ENCODE data around the gene ABCB8. TPM values are rescaled to one million over a fixed set of nuclear protein-coding genes. Genes with fewer than 3 reads are reported as not detected.

Gene ABCB8
- total and polyA plus RNA-seq, 4 donors = 12.4 to 30.2 (median 22.5) TPM

- peak overlapping the region; percentile 89 to 98 (median 97) for H3K4me3 ChIP-seq (ENCODE audit: low read depth in 1 of 3, low read length in 3 of 3)
- H3K4me1 ChIP-seq (ENCODE audit: control insufficient read depth in 4 of 4, insufficient read depth in 4 of 4, low read length in 3 of 4) = peaks cover 17 to 48% (median 35%) of the 10 kb centered on the region in 4 donors
- peak overlapping the region; percentile 85 to 94 for H3K27ac ChIP-seq (ENCODE audit: low read depth in 1 of 2, low read length in 2 of 2)
- peak; percentile 60 for DNase-seq (ENCODE audit: low spot score)
- H3K27me3 ChIP-seq (ENCODE audit: control insufficient read depth in 4 of 4, insufficient read depth in 4 of 4, low read length in 3 of 4) = no peaks in the 10 kb centered on the region
- H3K9ac ChIP-seq (ENCODE audit: low read depth in 1 of 2, low read length in 2 of 2) = peak overlapping the region in 1 of 2 donors; percentile 92
- 1% methylated on average over 31 of the region's 31 CpGs for WGBS
- H3K9me3 ChIP-seq (ENCODE audit: control insufficient read depth in 4 of 4, low read length in 3 of 4) = no peaks in the 10 kb centered on the region
- peaks cover 7 to 16% (median 13%) of the 10 kb centered on the region in 4 donors for H3K36me3 ChIP-seq (ENCODE audit: control insufficient read depth in 4 of 4, insufficient read depth in 3 of 4, low read depth in 1 of 4, low read length in 3 of 4)
- TF ChIP-seq RXRA (IDR thresholded peaks at IDR 0.05) = peak in 1 of 2 donors; percentile 47
- TF ChIP-seq JUND (IDR thresholded peaks at IDR 0.05) = no peak
Observed at GRCh38 chr7:151080067-151080521, 51.8 kb downstream of the ABCB8 start.

GRCh38 chr7:151080522-151081169 lies 52.4 kb downstream of the ABCB8 start, which contains the start of gene FASTK:
Gene FASTK, minus strand, starts transcription at chr7:151080809. Its CDS starts 43 bp downstream, at chr7:151080766.
- Histone ChIP-seq H3K9me3 (ENCODE audit: control insufficient read depth in 4 of 4, low read length in 3 of 4) (no peaks in the 10 kb centered on the region), H3K36me3 (ENCODE audit: control insufficient read depth in 4 of 4, insufficient read depth in 3 of 4, low read depth in 1 of 4, low read length in 3 of 4) (peaks cover 3 to 15% (median 8%) of the 10 kb centered on the region in 4 donors), H3K27ac (ENCODE audit: low read depth in 1 of 2, low read length in 2 of 2) (peak within 1 kb of the TSS; percentile 85 to 94), H3K4me1 (ENCODE audit: control insufficient read depth in 4 of 4, insufficient read depth in 4 of 4, low read length in 3 of 4) (peaks cover 17 to 54% (median 40%) of the 10 kb centered on the region in 4 donors), H3K27me3 (ENCODE audit: control insufficient read depth in 4 of 4, insufficient read depth in 4 of 4, low read length in 3 of 4) (no peaks in the 10 kb centered on the region), H3K4me3 (ENCODE audit: low read depth in 1 of 3, low read length in 3 of 3) (peak within 1 kb of the TSS; percentile 89 to 98 (median 97)), H3K9ac (ENCODE audit: low read depth in 1 of 2, low read length in 2 of 2) (peak within 1 kb of the TSS; percentile 41 to 92)
- TF ChIP-seq JUND (IDR thresholded peaks at IDR 0.05) = no peak
- TF ChIP-seq RAD21 (IDR thresholded peaks at IDR 0.05) = peak in 1 of 2 donors; percentile 25
- peak in 1 of 2 donors; percentile 45 for TF ChIP-seq GABPA (IDR thresholded peaks at IDR 0.05 in 1 of 2, conservative IDR thresholded peaks at IDR 0.05 in 1 of 2)
- no peak for TF ChIP-seq RXRA (IDR thresholded peaks at IDR 0.05)
- TF ChIP-seq, protein P1, sequence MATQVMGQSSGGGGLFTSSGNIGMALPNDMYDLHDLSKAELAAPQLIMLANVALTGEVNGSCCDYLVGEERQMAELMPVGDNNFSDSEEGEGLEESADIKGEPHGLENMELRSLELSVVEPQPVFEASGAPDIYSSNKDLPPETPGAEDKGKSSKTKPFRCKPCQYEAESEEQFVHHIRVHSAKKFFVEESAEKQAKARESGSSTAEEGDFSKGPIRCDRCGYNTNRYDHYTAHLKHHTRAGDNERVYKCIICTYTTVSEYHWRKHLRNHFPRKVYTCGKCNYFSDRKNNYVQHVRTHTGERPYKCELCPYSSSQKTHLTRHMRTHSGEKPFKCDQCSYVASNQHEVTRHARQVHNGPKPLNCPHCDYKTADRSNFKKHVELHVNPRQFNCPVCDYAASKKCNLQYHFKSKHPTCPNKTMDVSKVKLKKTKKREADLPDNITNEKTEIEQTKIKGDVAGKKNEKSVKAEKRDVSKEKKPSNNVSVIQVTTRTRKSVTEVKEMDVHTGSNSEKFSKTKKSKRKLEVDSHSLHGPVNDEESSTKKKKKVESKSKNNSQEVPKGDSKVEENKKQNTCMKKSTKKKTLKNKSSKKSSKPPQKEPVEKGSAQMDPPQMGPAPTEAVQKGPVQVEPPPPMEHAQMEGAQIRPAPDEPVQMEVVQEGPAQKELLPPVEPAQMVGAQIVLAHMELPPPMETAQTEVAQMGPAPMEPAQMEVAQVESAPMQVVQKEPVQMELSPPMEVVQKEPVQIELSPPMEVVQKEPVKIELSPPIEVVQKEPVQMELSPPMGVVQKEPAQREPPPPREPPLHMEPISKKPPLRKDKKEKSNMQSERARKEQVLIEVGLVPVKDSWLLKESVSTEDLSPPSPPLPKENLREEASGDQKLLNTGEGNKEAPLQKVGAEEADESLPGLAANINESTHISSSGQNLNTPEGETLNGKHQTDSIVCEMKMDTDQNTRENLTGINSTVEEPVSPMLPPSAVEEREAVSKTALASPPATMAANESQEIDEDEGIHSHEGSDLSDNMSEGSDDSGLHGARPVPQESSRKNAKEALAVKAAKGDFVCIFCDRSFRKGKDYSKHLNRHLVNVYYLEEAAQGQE (IDR thresholded peaks at IDR 0.05) = peak; percentile 23
- peak; percentile 97 for TF ChIP-seq YY1 (IDR thresholded peaks at IDR 0.05)
- DNase-seq (ENCODE audit: low spot score) = peak; percentile 86
- WGBS = under 1% methylated on average over 66 of the region's 66 CpGs

DNA sequence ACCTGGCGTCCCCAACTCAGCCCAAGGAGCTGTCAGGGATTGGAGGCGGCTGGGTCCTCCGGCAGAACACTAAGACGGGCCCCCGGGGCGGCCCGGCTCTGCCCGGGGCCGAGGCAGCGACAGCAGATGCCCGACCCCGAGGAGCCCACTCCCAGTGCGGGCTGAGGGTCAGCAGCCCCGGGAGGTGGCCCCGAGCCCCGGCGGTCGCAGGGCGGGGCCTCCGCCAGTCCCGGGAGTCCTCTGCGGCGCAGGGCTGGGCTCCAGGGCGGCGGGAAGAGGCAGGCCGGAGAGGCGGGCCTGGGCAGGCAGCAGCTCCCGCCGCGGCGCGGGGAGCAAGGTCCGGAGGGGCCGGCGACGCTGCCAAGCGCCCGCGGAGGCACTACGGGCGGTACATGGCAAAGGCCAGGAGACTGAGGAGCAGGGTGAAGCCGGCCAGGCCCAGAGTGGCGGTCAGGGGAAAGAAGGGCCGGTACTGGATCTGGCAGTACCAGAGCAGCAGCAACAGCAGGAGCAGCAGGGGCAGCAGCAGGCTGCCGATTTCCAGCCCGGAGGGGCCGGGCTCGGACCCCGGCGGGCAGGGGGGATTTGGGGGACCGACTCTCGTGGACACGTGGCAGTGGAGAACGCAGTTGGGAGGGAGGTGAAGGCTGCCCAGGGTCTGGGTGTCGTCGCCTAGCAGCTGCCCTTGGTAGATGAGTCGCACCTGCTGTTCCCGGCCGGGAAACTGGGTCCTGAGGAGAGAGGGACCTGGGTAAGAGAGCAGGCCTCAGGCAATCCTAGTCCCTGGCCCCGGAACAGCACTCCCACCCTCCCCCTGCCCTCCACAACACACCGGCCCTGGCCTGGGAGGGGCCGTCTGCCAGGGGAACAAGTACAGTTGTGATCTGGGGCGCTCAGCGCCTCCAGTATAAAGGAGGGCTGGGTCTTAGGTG lies 53.2 kb downstream of the ABCB8 start:
- Histone ChIP-seq H3K9ac (ENCODE audit: low read depth in 1 of 2, low read length in 2 of 2) (peak overlapping the region; percentile 41 to 83), H3K27me3 (ENCODE audit: control insufficient read depth in 4 of 4, insufficient read depth in 4 of 4, low read length in 3 of 4) (no peaks in the 10 kb centered on the region), H3K9me3 (ENCODE audit: control insufficient read depth in 4 of 4, low read length in 3 of 4) (no peaks in the 10 kb centered on the region), H3K27ac (ENCODE audit: low read depth in 1 of 2, low read length in 2 of 2) (peak overlapping the region; percentile 85 to 94), H3K4me1 (ENCODE audit: control insufficient read depth in 4 of 4, insufficient read depth in 4 of 4, low read length in 3 of 4) (peaks cover 17 to 57% (median 42%) of the 10 kb centered on the region in 4 donors), H3K36me3 (ENCODE audit: control insufficient read depth in 4 of 4, insufficient read depth in 3 of 4, low read depth in 1 of 4, low read length in 3 of 4) (peaks cover 0 to 10% (median 1%) of the 10 kb centered on the region in 4 donors), H3K4me3 (ENCODE audit: low read depth in 1 of 3, low read length in 3 of 3) (peak overlapping the region; percentile 19 to 98 (median 76))
- no peak for DNase-seq (ENCODE audit: low spot score)
- 16% methylated on average over 64 of the region's 64 CpGs for WGBS
- TF ChIP-seq RXRA (IDR thresholded peaks at IDR 0.05) (no peak), HNF4A (conservative IDR thresholded peaks at IDR 0.05) (peak in 1 of 2 donors; percentile 36), TAF1 (conservative IDR thresholded peaks at IDR 0.05) (no peak), SP1 (IDR thresholded peaks at IDR 0.05) (peak; percentile 40)

Data from liver (tissue), 9 donors.